ENCODE measurements around the gene MARCKS. TPM values are rescaled to one million over a fixed set of nuclear protein-coding genes. Genes with fewer than 3 reads are reported as not detected.
A peak's percentile ranks its signal among the peaks of the same experiment; 100 is the strongest.

MARCKS gene
- total RNA-seq, 1 donor from 2014 or later = 890 TPM

- TF ChIP-seq CTCF (IDR thresholded peaks at IDR 0.05) = no peak
- Mint-ChIP-seq H3K36me3 (ENCODE audit: unreplicated experiment) (no peaks in the 10 kb centered on the region), H3K4me1 (ENCODE audit: unreplicated experiment) (peaks cover 41% of the 10 kb centered on the region), H3K4me3 (ENCODE audit: unreplicated experiment) (no peak overlapping the region), H3K27me3 (ENCODE audit: unreplicated experiment) (no peaks in the 10 kb centered on the region), H3K9me3 (ENCODE audit: unreplicated experiment) (no peaks in the 10 kb centered on the region), H3K27ac (ENCODE audit: unreplicated experiment) (peak overlapping the region; percentile 50)
- no peak for DNase-seq (ENCODE audit: extremely low spot score, unreplicated experiment)
These were observed 25.3 kb downstream of the MARCKS start for GRCh38 chr6:113882336-113883022.

GRCh38 chr6:113884011-113884410 is 26.9 kb downstream of the MARCKS start:
- no peaks in the 10 kb centered on the region for H3K27me3 Mint-ChIP-seq (ENCODE audit: unreplicated experiment)
- H3K27ac Mint-ChIP-seq (ENCODE audit: unreplicated experiment) = no peak overlapping the region
- no peak for TF ChIP-seq CTCF (IDR thresholded peaks at IDR 0.05)
- no peaks in the 10 kb centered on the region for H3K9me3 Mint-ChIP-seq (ENCODE audit: unreplicated experiment)
- no peak overlapping the region for H3K4me3 Mint-ChIP-seq (ENCODE audit: unreplicated experiment)
- H3K4me1 Mint-ChIP-seq (ENCODE audit: unreplicated experiment) = peaks cover 38% of the 10 kb centered on the region
- no peak for DNase-seq (ENCODE audit: extremely low spot score, unreplicated experiment)
- H3K36me3 Mint-ChIP-seq (ENCODE audit: unreplicated experiment) = no peaks in the 10 kb centered on the region

- H3K9me3 Mint-ChIP-seq (ENCODE audit: unreplicated experiment) = peaks cover 4% of the 10 kb centered on the region
- TF ChIP-seq CTCF (IDR thresholded peaks at IDR 0.05) = no peak
These were observed 29.4 kb downstream of the MARCKS start for GRCh38 chr6:113886512-113886911.

GRCh38 chr6:113888493-113888892 is 31.3 kb downstream of the MARCKS start:
- H3K36me3 Mint-ChIP-seq (ENCODE audit: unreplicated experiment) = peaks cover 11% of the 10 kb centered on the region
- H3K9me3 Mint-ChIP-seq (ENCODE audit: unreplicated experiment) = peaks cover 15% of the 10 kb centered on the region

More at GRCh38 chr6:113886512-113886911, 29.4 kb downstream of the MARCKS start:
- peaks cover 33% of the 10 kb centered on the region for H3K4me1 Mint-ChIP-seq (ENCODE audit: unreplicated experiment)
- H3K27me3 Mint-ChIP-seq (ENCODE audit: unreplicated experiment) = no peaks in the 10 kb centered on the region
- peaks cover 4% of the 10 kb centered on the region for H3K36me3 Mint-ChIP-seq (ENCODE audit: unreplicated experiment)
- H3K4me3 Mint-ChIP-seq (ENCODE audit: unreplicated experiment) = no peak overlapping the region
- no peak overlapping the region for H3K27ac Mint-ChIP-seq (ENCODE audit: unreplicated experiment)
- DNase-seq (ENCODE audit: extremely low spot score, unreplicated experiment) = no peak

More at GRCh38 chr6:113888493-113888892, 31.3 kb downstream of the MARCKS start:
- DNase-seq (ENCODE audit: extremely low spot score, unreplicated experiment) = no peak
- Mint-ChIP-seq H3K4me3 (ENCODE audit: unreplicated experiment) (no peak overlapping the region), H3K27ac (ENCODE audit: unreplicated experiment) (no peak overlapping the region), H3K27me3 (ENCODE audit: unreplicated experiment) (no peaks in the 10 kb centered on the region), H3K4me1 (ENCODE audit: unreplicated experiment) (peaks cover 16% of the 10 kb centered on the region)
- no peak for TF ChIP-seq CTCF (IDR thresholded peaks at IDR 0.05)
